Measurements from ENCODE around the gene ETAA1. TPM values are rescaled to one million over a fixed set of nuclear protein-coding genes. Genes with fewer than 3 reads are reported as not detected.

Gene ETAA1
- total and polyA plus RNA-seq, 8 donors, result 4.7 to 32.7 (median 10.1) TPM

DNA sequence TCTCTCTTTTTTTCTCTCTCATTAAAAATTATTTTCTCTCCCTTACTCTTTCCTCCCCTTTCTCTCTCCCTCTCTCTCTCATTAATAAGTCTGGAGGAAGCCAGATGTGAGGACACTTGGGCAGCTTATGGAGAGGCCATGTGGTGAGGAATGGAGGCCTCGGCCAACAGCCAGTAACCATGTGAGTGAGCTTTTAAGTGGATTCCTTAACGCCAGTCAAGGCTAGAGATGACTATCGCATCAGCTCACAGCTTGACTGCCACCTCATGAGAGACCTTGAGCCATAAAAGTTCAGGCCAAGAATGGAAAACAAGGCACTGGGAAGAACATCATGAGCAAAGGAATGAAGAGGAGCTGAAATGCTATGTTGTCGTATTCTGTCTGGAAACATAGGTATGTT is 39.1 kb downstream of the ETAA1 start:
- Histone ChIP-seq H3K9me3 (no peaks in the 10 kb centered on the region), H3K4me3 (no peak overlapping the region), H3K36me3 (no peaks in the 10 kb centered on the region), H3K4me1 (no peaks in the 10 kb centered on the region), H3K27me3 (no peaks in the 10 kb centered on the region), H3K27ac (no peak overlapping the region)
- no peak for TF ChIP-seq POLR2A (IDR thresholded peaks at IDR 0.05)
- no peak for TF ChIP-seq EP300 (IDR thresholded peaks at IDR 0.05)
- TF ChIP-seq, protein P1, sequence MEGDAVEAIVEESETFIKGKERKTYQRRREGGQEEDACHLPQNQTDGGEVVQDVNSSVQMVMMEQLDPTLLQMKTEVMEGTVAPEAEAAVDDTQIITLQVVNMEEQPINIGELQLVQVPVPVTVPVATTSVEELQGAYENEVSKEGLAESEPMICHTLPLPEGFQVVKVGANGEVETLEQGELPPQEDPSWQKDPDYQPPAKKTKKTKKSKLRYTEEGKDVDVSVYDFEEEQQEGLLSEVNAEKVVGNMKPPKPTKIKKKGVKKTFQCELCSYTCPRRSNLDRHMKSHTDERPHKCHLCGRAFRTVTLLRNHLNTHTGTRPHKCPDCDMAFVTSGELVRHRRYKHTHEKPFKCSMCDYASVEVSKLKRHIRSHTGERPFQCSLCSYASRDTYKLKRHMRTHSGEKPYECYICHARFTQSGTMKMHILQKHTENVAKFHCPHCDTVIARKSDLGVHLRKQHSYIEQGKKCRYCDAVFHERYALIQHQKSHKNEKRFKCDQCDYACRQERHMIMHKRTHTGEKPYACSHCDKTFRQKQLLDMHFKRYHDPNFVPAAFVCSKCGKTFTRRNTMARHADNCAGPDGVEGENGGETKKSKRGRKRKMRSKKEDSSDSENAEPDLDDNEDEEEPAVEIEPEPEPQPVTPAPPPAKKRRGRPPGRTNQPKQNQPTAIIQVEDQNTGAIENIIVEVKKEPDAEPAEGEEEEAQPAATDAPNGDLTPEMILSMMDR (IDR thresholded peaks at IDR 0.05), result no peak
- no peak for TF ChIP-seq POLR2AphosphoS5 (IDR thresholded peaks at IDR 0.05)
- WGBS, 5 donors, result 86 to 98% (median 93%) methylated on average over 4 of the region's 4 CpGs
- DNase-seq, result no peak
- intact Hi-C loops (cut with DNase I; ENCODE audit: low total_unique reads), result no loop called here

- Histone ChIP-seq H3K4me1 (no peaks in the 10 kb centered on the region), H3K27ac (no peak overlapping the region), H3K4me3 (no peak overlapping the region), H3K27me3 (no peaks in the 10 kb centered on the region), H3K36me3 (no peaks in the 10 kb centered on the region), H3K9me3 (no peaks in the 10 kb centered on the region)
- TF ChIP-seq POLR2AphosphoS5 (IDR thresholded peaks at IDR 0.05), result no peak
- TF ChIP-seq, protein P1 (IDR thresholded peaks at IDR 0.05), result no peak
- intact Hi-C loops (cut with DNase I; ENCODE audit: low total_unique reads), result no loop called here
- WGBS, 5 donors, result 29 to 69% (median 38%) methylated on average over 1 of the region's 1 CpG
- DNase-seq, result no peak
Measured at GRCh38 chr2:67437114-67437513, 40.0 kb downstream of the ETAA1 start.

- Histone ChIP-seq H3K4me3 (no peak overlapping the region), H3K27ac (no peak overlapping the region), H3K9me3 (no peaks in the 10 kb centered on the region), H3K4me1 (no peaks in the 10 kb centered on the region), H3K36me3 (no peaks in the 10 kb centered on the region), H3K27me3 (no peaks in the 10 kb centered on the region)
- no peak for DNase-seq
- TF ChIP-seq POLR2A (IDR thresholded peaks at IDR 0.05), result no peak
- TF ChIP-seq, protein P1 (IDR thresholded peaks at IDR 0.05), result no peak
- TF ChIP-seq EP300 (IDR thresholded peaks at IDR 0.05), result no peak
- TF ChIP-seq POLR2AphosphoS5 (IDR thresholded peaks at IDR 0.05), result no peak
- WGBS, 5 donors, result 75 to 92% (median 83%) methylated on average over 2 of the region's 2 CpGs
- intact Hi-C loops (cut with DNase I; ENCODE audit: low total_unique reads), result no loop called here
Measured at GRCh38 chr2:67438337-67438736, 41.2 kb downstream of the ETAA1 start.

- Histone ChIP-seq H3K4me1 (peaks cover 6 to 26% (median 12%) of the 10 kb centered on the region in 4 donors), H3K36me3 (no peaks in the 10 kb centered on the region), H3K27ac (no peak overlapping the region), H3K4me3 (no peak overlapping the region), H3K27me3 (no peaks in the 10 kb centered on the region), H3K9me3 (no peaks in the 10 kb centered on the region)
- no peak for DNase-seq
- no peak for TF ChIP-seq EP300 (IDR thresholded peaks at IDR 0.05)
- TF ChIP-seq, protein P1 (IDR thresholded peaks at IDR 0.05), result no peak
- no peak for TF ChIP-seq POLR2A (IDR thresholded peaks at IDR 0.05)
- no peak for TF ChIP-seq POLR2AphosphoS5 (IDR thresholded peaks at IDR 0.05)
- 23 to 44% (median 29%) methylated on average over 5 of the region's 5 CpGs for WGBS, 5 donors
- intact Hi-C loops (cut with DNase I; ENCODE audit: low total_unique reads), result no loop called here
Measured at GRCh38 chr2:67445652-67446268, 48.6 kb downstream of the ETAA1 start.

All from stomach (tissue), 9 donors.